Coronary artery (tissue), 2 donors: ENCODE results near the gene MAP3K21.

Experiments used
- DNase-seq: peaks from one replicate; pipeline ENCODE4 v3.0.0-alpha.2; 2017; ENCODE audit warnings: low spot score
- H3K27ac ChIP-seq, 2 donors: fragments of 200-600 bp; sonication (generic); one replicate each; pipeline ENCODE4 v1.5.1; 2016 to 2019
- H3K4me3 ChIP-seq: fragments of 200-600 bp; sonication (generic); 2 replicates; pipeline ENCODE4 v1.5.1; 2016; ENCODE audit warnings: mild to moderate bottlenecking, moderate library complexity
- TF ChIP-seq, protein P1 (sequence below): fragments of 200-600 bp; sonication (generic); IDR thresholded peaks from one replicate; pipeline ENCODE4 v1.5.1; 2019; ENCODE audit warnings: antibody characterized with exemption

The MAP3K21 gene

DNA sequence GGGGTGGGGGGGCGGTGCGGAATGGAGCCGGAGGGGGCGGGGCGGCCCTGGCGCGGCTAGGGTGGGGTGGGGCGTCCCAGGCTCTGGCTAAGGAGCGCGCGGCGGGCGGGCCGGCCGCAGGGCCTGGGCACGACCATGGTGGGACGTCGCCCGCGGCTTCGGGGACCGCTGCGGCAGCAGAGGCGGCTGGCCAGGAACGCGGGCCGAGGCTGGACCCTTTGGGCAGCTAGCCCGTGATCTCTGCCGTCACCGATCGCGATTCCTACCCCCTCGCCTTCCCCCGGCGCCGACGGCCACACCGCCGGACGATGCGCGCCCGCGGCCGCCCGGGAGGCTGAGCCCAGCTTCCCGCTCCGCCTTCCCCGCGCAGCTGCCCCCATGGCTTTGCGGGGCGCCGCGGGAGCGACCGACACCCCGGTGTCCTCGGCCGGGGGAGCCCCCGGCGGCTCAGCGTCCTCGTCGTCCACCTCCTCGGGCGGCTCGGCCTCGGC, at the start of gene MAP3K21:
MAP3K21 (plus strand) TSS at position 74 of the 491 bp plus-strand sequence; CDS start at position 379, 305 bp downstream.
- Histone ChIP-seq H3K27ac (peak within 1 kb of the TSS; percentile 25 to 53), H3K4me3 (peak within 1 kb of the TSS; percentile 88)
- TF ChIP-seq, protein P1, sequence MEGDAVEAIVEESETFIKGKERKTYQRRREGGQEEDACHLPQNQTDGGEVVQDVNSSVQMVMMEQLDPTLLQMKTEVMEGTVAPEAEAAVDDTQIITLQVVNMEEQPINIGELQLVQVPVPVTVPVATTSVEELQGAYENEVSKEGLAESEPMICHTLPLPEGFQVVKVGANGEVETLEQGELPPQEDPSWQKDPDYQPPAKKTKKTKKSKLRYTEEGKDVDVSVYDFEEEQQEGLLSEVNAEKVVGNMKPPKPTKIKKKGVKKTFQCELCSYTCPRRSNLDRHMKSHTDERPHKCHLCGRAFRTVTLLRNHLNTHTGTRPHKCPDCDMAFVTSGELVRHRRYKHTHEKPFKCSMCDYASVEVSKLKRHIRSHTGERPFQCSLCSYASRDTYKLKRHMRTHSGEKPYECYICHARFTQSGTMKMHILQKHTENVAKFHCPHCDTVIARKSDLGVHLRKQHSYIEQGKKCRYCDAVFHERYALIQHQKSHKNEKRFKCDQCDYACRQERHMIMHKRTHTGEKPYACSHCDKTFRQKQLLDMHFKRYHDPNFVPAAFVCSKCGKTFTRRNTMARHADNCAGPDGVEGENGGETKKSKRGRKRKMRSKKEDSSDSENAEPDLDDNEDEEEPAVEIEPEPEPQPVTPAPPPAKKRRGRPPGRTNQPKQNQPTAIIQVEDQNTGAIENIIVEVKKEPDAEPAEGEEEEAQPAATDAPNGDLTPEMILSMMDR, result no peak
- DNase-seq, result no peak

DNA sequence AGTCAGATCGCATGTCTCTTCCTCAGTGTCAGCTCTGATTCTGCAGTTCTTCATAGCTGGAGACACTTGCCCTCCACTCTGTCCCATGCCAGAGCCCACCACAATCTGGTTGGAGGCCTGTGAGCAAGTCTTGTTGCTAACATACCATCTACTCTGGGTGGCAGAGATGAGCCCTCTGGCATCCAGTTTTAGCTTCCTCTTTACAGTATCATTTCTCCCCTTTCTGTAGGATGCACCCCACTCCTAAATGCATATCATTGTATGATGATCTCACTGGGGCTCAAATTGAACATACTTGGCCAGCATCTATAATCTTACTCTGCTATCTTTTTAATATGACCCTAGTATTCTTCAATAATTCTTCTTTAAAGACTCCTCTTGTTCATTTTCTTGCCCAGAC, 48.9 kb upstream of the MAP3K21 start:
- Histone ChIP-seq H3K27ac (no peak overlapping the region), H3K4me3 (no peak overlapping the region)
- TF ChIP-seq, protein P1, result no peak
- no peak for DNase-seq

DNA sequence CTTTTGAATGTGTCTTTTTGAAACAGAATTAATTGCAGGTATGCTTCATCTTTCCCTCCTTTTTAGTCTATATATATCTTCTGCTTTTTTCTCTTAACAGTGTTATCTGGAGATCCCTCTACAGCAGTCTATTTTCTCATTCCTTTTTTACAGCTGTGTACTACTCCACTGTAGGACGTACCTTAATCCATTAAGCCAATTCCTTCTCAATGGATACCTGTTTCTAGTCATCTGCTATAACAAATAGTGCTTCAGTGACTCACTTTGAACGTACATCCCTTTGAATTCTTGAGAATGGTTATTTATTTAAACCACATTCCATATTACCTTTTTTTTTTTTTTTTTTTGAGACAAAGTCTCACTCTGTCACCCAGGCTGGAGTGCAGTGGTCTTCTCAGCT, 47.6 kb upstream of the MAP3K21 start:
- Histone ChIP-seq H3K4me3 (no peak overlapping the region), H3K27ac (no peak overlapping the region)
- DNase-seq, result no peak
- TF ChIP-seq, protein P1, result no peak

DNA sequence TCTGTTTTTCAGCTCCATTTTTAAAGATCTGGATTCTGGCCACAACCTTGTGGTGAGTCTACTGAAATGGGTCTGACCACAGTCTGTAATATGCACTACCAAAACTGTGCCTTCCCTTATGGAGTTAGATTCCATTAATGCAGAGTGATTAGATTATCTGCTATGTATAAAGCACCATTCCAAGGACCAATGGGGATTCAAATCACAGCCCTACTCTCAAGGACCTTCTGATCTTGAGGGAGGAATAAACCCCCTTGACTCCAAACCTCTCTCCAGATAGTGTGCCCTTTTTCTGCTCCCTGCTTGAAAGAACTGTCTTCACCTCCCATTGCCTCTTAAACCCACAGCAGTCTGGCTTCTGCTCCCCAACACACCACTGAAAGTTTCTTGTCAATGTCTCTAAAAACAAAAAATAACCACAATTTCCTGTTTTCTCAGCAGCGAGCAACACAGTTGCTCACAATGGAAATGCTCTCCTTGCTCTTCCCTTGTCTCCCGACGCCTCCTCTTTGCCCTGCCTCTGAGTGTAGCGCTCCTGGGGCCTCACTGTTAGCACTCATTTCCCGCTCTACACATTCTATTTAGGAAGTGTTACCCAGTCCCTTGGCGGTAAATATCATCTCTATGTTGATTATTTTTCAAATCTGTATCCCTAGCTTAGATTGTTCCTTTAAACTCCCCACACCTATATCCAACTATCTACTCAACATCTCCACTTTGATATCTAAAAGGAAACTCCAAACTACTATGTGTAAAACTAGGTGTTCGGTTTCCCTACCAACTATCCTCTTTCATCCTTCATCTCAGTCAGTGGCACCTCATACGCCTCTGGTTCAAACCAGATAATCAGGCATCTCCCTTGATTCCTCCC, 45.6 kb upstream of the MAP3K21 start:
- H3K27ac ChIP-seq, result no peak overlapping the region
- TF ChIP-seq, protein P1, result no peak
- DNase-seq, result no peak
- no peak overlapping the region for H3K4me3 ChIP-seq

DNA sequence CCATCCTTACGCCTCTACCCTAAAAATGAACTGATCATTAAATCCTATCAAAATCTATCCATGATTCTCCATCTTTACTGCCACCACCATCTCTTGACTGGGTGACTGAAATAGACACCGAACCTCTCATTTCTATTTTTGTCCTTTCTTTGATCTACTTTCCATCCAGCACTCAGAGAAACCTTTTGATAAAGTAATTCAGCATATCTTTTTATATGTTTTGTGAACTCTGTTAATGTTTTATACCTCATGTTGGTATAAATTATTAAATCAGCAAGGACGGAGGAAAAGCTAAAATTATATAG, 45.0 kb upstream of the MAP3K21 start:
- H3K4me3 ChIP-seq, result no peak overlapping the region
- TF ChIP-seq, protein P1, result no peak
- no peak overlapping the region for H3K27ac ChIP-seq
- DNase-seq, result no peak

DNA sequence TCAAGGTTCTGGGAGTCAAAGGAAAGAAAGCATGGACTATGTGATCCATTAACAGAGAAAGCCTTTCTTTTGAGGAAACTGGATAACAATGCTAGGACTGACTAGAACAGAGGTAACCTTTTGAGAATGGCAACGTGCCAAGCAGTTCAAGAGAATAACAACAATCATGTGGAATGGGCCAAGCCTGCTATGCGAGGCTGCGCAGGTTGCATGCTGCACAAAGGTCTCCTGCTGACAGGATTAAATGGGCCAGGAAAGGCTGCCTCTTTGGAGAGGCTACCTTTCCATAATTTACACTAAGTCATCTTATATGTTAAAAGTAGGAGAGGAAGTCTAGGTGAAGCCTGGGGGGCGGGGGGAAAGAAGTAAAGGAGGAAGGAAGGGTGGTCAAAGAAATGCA, 37.8 kb upstream of the MAP3K21 start:
- TF ChIP-seq, protein P1, result no peak
- Histone ChIP-seq H3K27ac (no peak overlapping the region), H3K4me3 (no peak overlapping the region)
- no peak for DNase-seq
